Smooth muscle cell (in vitro differentiated cells): ENCODE measurements around the gene KLHL29. TPM values are rescaled to one million over a fixed set of nuclear protein-coding genes. Genes with fewer than 3 reads are reported as not detected.

Experiments used
- DNase-seq: peaks from one replicate; lab custom pipeline; 2025; ENCODE audit not compliant: unreplicated experiment; lab: John Stamatoyannopoulos, UW
- H2AFZ ChIP-seq: fragments of 200-600 bp; sonication (generic); 2 replicates; pipeline ENCODE4 v1.6.0; 2016; ENCODE audit warnings: antibody characterized with exemption, low read depth, mild to moderate bottlenecking
- H3F3A ChIP-seq: fragments of 200-600 bp; sonication (generic); 2 replicates; pipeline ENCODE4 v1.6.0; 2017; ENCODE audit warnings: antibody characterized with exemption, low read depth
- H3K27ac ChIP-seq: fragments of 200-600 bp; sonication (generic); 2 replicates; pipeline ENCODE4 v1.5.1; 2016; ENCODE audit warnings: low read depth, mild to moderate bottlenecking
- H3K27me3 ChIP-seq: fragments of 200-600 bp; sonication (generic); 2 replicates; pipeline ENCODE4 v1.6.1; 2016; ENCODE audit warnings: low read depth, mild to moderate bottlenecking
- H3K36me3 ChIP-seq: fragments of 200-600 bp; sonication (generic); 2 replicates; pipeline ENCODE4 v1.5.1; 2016; ENCODE audit warnings: low read depth
- H3K4me1 ChIP-seq: fragments of 200-600 bp; sonication (generic); 2 replicates; pipeline ENCODE4 v1.5.1; 2016; ENCODE audit warnings: low read depth
- H3K4me2 ChIP-seq: fragments of 200-600 bp; sonication (generic); 2 replicates; pipeline ENCODE4 v1.6.0; 2016; ENCODE audit warnings: mild to moderate bottlenecking
- H3K4me3 ChIP-seq: fragments of 200-600 bp; sonication (generic); 2 replicates; pipeline ENCODE4 v1.5.1; 2016; ENCODE audit warnings: mild to moderate bottlenecking
- H3K79me2 ChIP-seq: fragments of 200-600 bp; sonication (generic); 2 replicates; pipeline ENCODE4 v1.6.0; 2016; ENCODE audit warnings: low read depth, mild to moderate bottlenecking
- H3K9ac ChIP-seq: fragments of 200-600 bp; sonication (generic); 2 replicates; pipeline ENCODE4 v1.6.0; 2016; ENCODE audit warnings: low read depth
- H3K9me3 ChIP-seq: fragments of 200-600 bp; sonication (generic); replicated peaks from 2 replicates; pipeline ENCODE4 v1.5.1; 2016; ENCODE audit warnings: low read depth
- H4K20me1 ChIP-seq: fragments of 200-600 bp; sonication (generic); 2 replicates; pipeline ENCODE4 v1.6.0; 2016; ENCODE audit warnings: low read depth
- WGBS: methylation state at CpG from one replicate; pipeline ENCODE4 v1.1.7; 2016; ENCODE audit warnings: low lambda C conversion rate; 5-methylcytosine and 5-hydroxymethylcytosine counted together
- polyA plus RNA-seq: library from polyadenylated mRNA; unstranded; fragments of >200 nt; fragmentation: Nextera tagmentation; extraction: Ambion mirVana; gene quantifications from 2 replicates; pipeline ENCODE4 v1.2.1, GENCODE V29; 2016
- total RNA-seq: library from RNA; depleted of rRNA; stranded (reverse); fragments of >200 nt; gene quantifications from 2 replicates; pipeline ENCODE4 v1.2.3, GENCODE V29; 2014
- TF ChIP-seq, protein P1 (sequence below): fragments of 200-600 bp; sonication (generic); IDR thresholded peaks from 2 replicates; pipeline ENCODE4 v1.5.1; 2017; ENCODE audit warnings: borderline replicate concordance, mild to moderate bottlenecking, antibody characterized with exemption; ENCODE audit not compliant: insufficient read depth, poor library complexity, severe bottlenecking

KLHL29 gene
- total and polyA plus RNA-seq, 2 experiments from 2014 or later, result 3.1 to 6.6 TPM

DNA sequence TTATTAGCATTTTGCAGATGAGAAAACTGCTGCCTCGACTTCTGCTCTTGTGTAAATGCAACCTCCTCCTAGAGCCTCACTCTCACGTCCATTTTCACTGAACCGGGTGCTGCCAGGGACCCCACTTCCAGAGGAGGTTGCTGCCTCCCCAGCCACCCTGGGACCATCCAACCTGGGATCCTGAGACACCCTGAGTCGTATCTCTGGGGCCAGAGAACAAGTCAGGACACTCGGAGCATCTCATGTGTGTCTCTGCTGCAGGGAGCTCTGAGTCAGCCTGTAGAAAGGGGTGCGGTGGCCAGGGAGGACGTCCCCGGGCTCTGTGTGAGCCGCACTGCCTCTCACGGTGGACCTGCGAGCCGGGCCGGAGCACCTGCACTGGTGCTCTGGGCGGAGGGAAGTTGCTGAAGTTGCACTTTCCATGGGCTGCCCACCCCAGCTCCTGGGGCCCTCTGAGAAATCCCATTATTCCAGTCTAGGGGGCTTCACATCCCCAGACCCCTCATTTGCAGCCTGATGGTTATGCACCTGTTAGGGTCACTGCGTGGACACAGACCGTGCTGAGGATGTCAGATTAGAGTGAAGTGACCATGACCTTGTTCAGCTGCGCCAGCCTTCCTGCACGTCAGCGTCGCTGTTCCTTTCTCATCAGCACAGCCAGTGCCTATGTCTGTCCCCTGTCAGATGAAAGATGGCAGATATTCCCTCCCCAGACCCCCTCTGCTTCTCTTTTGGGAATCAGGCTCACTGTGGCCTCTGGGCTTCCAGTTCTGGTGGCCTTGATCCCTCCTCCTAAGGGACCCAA lies 230.4 kb downstream of the KLHL29 start:
- whole genome bisulfite sequencing, result 94% methylated on average over 20 of the region's 20 CpGs
- Histone ChIP-seq H3K9ac (no peak overlapping the region), H3K79me2 (no peaks in the 10 kb centered on the region), H3K4me3 (no peak overlapping the region), H3K4me2 (no peak overlapping the region), H2AFZ (no peak overlapping the region), H3K9me3 (peaks cover 15% of the 10 kb centered on the region), H4K20me1 (peaks cover under 1% of the 10 kb centered on the region), H3F3A (no peaks in the 10 kb centered on the region), H3K36me3 (no peaks in the 10 kb centered on the region), H3K4me1 (no peaks in the 10 kb centered on the region), H3K27ac (no peak overlapping the region), H3K27me3 (no peaks in the 10 kb centered on the region)
- DNase-seq, result no peak
- TF ChIP-seq, protein P1, sequence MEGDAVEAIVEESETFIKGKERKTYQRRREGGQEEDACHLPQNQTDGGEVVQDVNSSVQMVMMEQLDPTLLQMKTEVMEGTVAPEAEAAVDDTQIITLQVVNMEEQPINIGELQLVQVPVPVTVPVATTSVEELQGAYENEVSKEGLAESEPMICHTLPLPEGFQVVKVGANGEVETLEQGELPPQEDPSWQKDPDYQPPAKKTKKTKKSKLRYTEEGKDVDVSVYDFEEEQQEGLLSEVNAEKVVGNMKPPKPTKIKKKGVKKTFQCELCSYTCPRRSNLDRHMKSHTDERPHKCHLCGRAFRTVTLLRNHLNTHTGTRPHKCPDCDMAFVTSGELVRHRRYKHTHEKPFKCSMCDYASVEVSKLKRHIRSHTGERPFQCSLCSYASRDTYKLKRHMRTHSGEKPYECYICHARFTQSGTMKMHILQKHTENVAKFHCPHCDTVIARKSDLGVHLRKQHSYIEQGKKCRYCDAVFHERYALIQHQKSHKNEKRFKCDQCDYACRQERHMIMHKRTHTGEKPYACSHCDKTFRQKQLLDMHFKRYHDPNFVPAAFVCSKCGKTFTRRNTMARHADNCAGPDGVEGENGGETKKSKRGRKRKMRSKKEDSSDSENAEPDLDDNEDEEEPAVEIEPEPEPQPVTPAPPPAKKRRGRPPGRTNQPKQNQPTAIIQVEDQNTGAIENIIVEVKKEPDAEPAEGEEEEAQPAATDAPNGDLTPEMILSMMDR, result no peak

GRCh38 chr2:23616630-23617029 lies 231.7 kb downstream of the KLHL29 start:
- TF ChIP-seq, protein P1, result no peak
- WGBS, result 96% methylated on average over 15 of the region's 15 CpGs
- no peaks in the 10 kb centered on the region for H3K79me2 ChIP-seq
- no peaks in the 10 kb centered on the region for H3K27me3 ChIP-seq
- no peaks in the 10 kb centered on the region for H3K36me3 ChIP-seq
- peaks cover 7% of the 10 kb centered on the region for H3K4me1 ChIP-seq
- no peak for DNase-seq
- H3F3A ChIP-seq, result no peaks in the 10 kb centered on the region
- peaks cover 12% of the 10 kb centered on the region for H4K20me1 ChIP-seq
- no peak overlapping the region for H3K9ac ChIP-seq
- H3K4me2 ChIP-seq, result no peak overlapping the region
- H3K27ac ChIP-seq, result no peak overlapping the region
- no peak overlapping the region for H2AFZ ChIP-seq
- H3K4me3 ChIP-seq, result no peak overlapping the region
- H3K9me3 ChIP-seq, result peaks cover 13% of the 10 kb centered on the region

- Histone ChIP-seq H4K20me1 (peaks cover 12% of the 10 kb centered on the region), H3K27ac (no peak overlapping the region), H2AFZ (no peak overlapping the region), H3K4me1 (peaks cover 7% of the 10 kb centered on the region), H3K4me2 (no peak overlapping the region), H3K4me3 (no peak overlapping the region), H3K36me3 (no peaks in the 10 kb centered on the region), H3K27me3 (no peaks in the 10 kb centered on the region), H3F3A (no peaks in the 10 kb centered on the region), H3K79me2 (no peaks in the 10 kb centered on the region), H3K9me3 (peaks cover 6% of the 10 kb centered on the region), H3K9ac (no peak overlapping the region)
- TF ChIP-seq, protein P1, result peak; percentile 7
- 85% methylated on average over 16 of the region's 16 CpGs for WGBS
- no peak for DNase-seq
These were observed 232.3 kb downstream of the KLHL29 start for GRCh38 chr2:23617167-23617810.
